Testis (tissue), 2 donors: ENCODE measurements around the gene GCNT1.
"Not testable (repeated sequence)": the region's sequence is repeated elsewhere in the genome, so short reads cannot be mapped to it uniquely, and the experiment has no call there.

Source experiments
- CTCF ChIP-seq, 3 experiments: fragments of 450-650 bp in 2 of 3; fragments of 200-600 bp in 1 of 3; sonication (generic) in 1 of 3; IDR thresholded peaks; one replicate each; pipeline ENCODE4 v1.5.1; 2016 to 2019; ENCODE audit warnings: antibody characterized with exemption in 3 of 3, mild to moderate bottlenecking in 2 of 3, moderate library complexity in 1 of 3
- POLR2A ChIP-seq: fragments of 450-650 bp; IDR thresholded peaks from one replicate; pipeline ENCODE4 v1.6.1; 2017; ENCODE audit warnings: antibody characterized with exemption, mild to moderate bottlenecking, moderate library complexity

- not testable (repeated sequence) for TF ChIP-seq CTCF (IDR thresholded peaks at IDR 0.05); POLR2A
Measured at GRCh38 chr9:76532877-76533276, 73.9 kb downstream of the GCNT1 start.
